ENCODE measurements around the gene DAB2IP. TPM values are rescaled to one million over a fixed set of nuclear protein-coding genes. Genes with fewer than 3 reads are reported as not detected.

The DAB2IP gene
- polyA plus RNA-seq, 1 experiment, result 20.4 TPM

GRCh38 chr9:121711797-121712196 lies 60.4 kb downstream of the DAB2IP start:
- no peak for DNase-seq (ENCODE audit: low read depth, low spot score)
- CTCF ChIA-PET, result interaction anchor here (1.5 kb wide), 2 partner anchors 16 to 25 kb away, joined by 4 to 6 read pairs; no protein-coding TSS in a partner anchor
- POLR2A ChIA-PET, result no interaction called here
- Histone ChIP-seq H3K9me3 (ENCODE audit: control insufficient read depth, insufficient read depth, low read length) (no peaks in the 10 kb centered on the region), H3K27me3 (ENCODE audit: control insufficient read depth, insufficient read depth, low read length) (no peaks in the 10 kb centered on the region), H3K27ac (ENCODE audit: low read depth, low read length) (no peak overlapping the region), H3K4me3 (ENCODE audit: low read depth, low read length) (no peak overlapping the region)
- no peak for TF ChIP-seq CTCF (IDR thresholded peaks at IDR 0.05; ENCODE audit: low read depth, low read length)

- ChIA-PET CTCF (no interaction called here), POLR2A (no interaction called here)
- Histone ChIP-seq H3K4me3 (ENCODE audit: low read depth, low read length) (no peak overlapping the region), H3K9me3 (ENCODE audit: control insufficient read depth, insufficient read depth, low read length) (no peaks in the 10 kb centered on the region), H3K27me3 (ENCODE audit: control insufficient read depth, insufficient read depth, low read length) (no peaks in the 10 kb centered on the region), H3K27ac (ENCODE audit: low read depth, low read length) (no peak overlapping the region)
- no peak for DNase-seq (ENCODE audit: low read depth, low spot score)
- no peak for TF ChIP-seq CTCF (IDR thresholded peaks at IDR 0.05; ENCODE audit: low read depth, low read length)
These were observed 62.1 kb downstream of the DAB2IP start for GRCh38 chr9:121713400-121714070.

GRCh38 chr9:121714075-121714705 lies 62.8 kb downstream of the DAB2IP start:
- no peak for TF ChIP-seq CTCF (IDR thresholded peaks at IDR 0.05; ENCODE audit: low read depth, low read length)
- H3K4me3 ChIP-seq (ENCODE audit: low read depth, low read length), result no peak overlapping the region
- ChIA-PET POLR2A (no interaction called here), CTCF (no interaction called here)
- H3K27ac ChIP-seq (ENCODE audit: low read depth, low read length), result no peak overlapping the region
- DNase-seq (ENCODE audit: low read depth, low spot score), result no peak
- no peaks in the 10 kb centered on the region for H3K27me3 ChIP-seq (ENCODE audit: control insufficient read depth, insufficient read depth, low read length)
- no peaks in the 10 kb centered on the region for H3K9me3 ChIP-seq (ENCODE audit: control insufficient read depth, insufficient read depth, low read length)

GRCh38 chr9:121714873-121715272 lies 63.4 kb downstream of the DAB2IP start:
- no peak for DNase-seq (ENCODE audit: low read depth, low spot score)
- no peaks in the 10 kb centered on the region for H3K27me3 ChIP-seq (ENCODE audit: control insufficient read depth, insufficient read depth, low read length)
- H3K27ac ChIP-seq (ENCODE audit: low read depth, low read length), result no peak overlapping the region
- no peak overlapping the region for H3K4me3 ChIP-seq (ENCODE audit: low read depth, low read length)
- no peaks in the 10 kb centered on the region for H3K9me3 ChIP-seq (ENCODE audit: control insufficient read depth, insufficient read depth, low read length)
- ChIA-PET POLR2A (no interaction called here), CTCF (no interaction called here)
- TF ChIP-seq CTCF (IDR thresholded peaks at IDR 0.05; ENCODE audit: low read depth, low read length), result no peak

GRCh38 chr9:121717141-121717991 lies 65.9 kb downstream of the DAB2IP start:
- ChIA-PET POLR2A (no interaction called here), CTCF (no interaction called here)
- Histone ChIP-seq H3K27ac (ENCODE audit: low read depth, low read length) (no peak overlapping the region), H3K4me3 (ENCODE audit: low read depth, low read length) (no peak overlapping the region), H3K9me3 (ENCODE audit: control insufficient read depth, insufficient read depth, low read length) (no peaks in the 10 kb centered on the region), H3K27me3 (ENCODE audit: control insufficient read depth, insufficient read depth, low read length) (no peaks in the 10 kb centered on the region)
- DNase-seq (ENCODE audit: low read depth, low spot score), result no peak
- no peak for TF ChIP-seq CTCF (IDR thresholded peaks at IDR 0.05; ENCODE audit: low read depth, low read length)
